GF-D8 (cell line): Measurements from ENCODE around the gene RASSF7.
"Not testable (repeated sequence)": the region's sequence is repeated elsewhere in the genome, so short reads cannot be mapped to it uniquely, and the experiment has no call there.

Experiments used
- DNase-seq: peaks from one replicate; lab custom pipeline; 2025; lab: John Stamatoyannopoulos, UW

RASSF7 gene, protein sequence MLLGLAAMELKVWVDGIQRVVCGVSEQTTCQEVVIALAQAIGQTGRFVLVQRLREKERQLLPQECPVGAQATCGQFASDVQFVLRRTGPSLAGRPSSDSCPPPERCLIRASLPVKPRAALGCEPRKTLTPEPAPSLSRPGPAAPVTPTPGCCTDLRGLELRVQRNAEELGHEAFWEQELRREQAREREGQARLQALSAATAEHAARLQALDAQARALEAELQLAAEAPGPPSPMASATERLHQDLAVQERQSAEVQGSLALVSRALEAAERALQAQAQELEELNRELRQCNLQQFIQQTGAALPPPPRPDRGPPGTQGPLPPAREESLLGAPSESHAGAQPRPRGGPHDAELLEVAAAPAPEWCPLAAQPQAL

DNA sequence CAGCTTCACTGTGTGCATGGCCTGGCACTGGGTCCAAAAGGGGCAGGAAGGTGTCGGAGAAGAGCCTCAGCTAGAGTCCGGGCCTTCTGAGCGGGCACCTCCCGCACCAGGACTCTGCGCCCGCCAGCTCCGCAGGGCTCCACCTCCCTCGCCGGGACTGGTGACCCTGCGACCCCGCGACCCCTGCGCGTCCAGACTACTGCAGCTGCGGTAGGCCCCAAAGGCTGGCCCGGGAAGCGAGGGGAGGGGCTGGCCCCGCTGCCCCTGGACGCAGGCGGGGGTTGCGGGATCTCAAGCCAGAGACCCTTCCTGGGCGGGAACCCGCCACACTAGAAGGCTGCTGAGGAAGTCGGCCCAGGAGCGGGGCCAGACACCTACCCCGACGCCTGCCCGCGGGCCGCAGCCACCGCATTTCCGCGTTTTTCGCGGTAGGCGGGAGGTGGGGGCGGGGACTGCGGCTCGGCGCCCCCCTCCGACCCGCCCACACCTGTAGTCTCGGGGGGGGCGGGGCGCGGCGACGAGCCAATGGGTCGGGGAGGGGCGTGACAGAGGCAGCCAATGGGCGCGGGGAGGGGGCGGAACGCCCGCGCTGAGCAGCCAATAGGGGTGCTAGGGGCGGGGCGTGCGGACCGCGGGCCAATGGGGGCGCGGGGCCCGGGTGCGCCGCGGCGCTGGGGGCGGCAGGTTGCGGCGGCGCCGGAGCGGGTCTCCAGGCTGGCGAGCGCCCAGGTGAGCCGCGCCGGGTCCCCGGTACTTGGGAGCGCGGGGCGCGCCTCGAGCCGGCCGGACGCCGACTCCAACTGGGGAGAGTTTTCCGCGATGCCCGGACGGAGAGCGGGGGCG is at the start of gene RASSF7, which contains the start of gene LMNTD2:
TSS of gene RASSF7 (plus strand) at position 666 of the 843 bp plus-strand sequence. CDS start 799 bp downstream, outside the sequence.
TSS of gene LMNTD2 (minus strand) at position 434 of the 843 bp plus-strand sequence. CDS start at position 412, 22 bp downstream.
- peak; percentile 37 for DNase-seq

DNA sequence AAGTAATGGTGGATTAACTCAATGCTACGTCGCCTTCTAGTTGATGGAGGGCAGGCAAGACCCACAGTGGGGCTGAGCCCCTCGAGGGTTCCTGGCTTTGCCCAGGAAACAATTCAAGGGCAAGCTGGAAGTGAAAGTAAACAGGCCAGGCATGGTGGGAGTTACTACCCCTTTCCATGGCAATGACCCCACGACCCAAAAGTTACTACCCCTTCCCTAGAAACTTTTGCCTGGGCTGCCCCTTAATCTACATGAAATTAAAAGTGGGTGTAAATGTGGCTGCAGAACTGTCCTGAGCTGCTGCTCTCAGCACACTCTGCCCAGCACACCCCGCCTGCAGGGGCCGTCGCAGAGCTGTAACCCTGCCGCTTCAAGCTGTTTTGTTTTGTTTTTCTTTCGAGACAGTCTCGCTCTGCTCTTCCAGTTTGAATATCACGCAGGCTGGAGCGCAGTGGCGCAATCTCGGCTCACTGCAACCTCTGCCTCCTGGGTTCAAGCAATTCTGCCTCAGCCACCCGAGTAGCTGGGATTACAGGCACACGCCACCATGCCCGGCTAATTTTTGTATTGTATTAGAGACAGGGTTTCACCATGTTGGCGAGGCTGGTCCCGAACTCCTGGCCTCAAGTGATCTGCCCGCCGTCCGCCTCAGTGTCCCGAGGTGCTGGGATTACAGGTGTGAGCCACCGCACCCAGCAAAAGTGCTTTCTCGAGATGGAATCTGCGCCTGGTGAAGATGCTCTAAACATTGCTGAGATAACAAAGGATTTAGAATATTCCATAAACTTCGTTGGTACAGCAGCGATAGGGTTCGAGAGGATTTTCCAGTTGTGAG is 47.8 kb upstream of the RASSF7 start:
- no peak for DNase-seq

DNA sequence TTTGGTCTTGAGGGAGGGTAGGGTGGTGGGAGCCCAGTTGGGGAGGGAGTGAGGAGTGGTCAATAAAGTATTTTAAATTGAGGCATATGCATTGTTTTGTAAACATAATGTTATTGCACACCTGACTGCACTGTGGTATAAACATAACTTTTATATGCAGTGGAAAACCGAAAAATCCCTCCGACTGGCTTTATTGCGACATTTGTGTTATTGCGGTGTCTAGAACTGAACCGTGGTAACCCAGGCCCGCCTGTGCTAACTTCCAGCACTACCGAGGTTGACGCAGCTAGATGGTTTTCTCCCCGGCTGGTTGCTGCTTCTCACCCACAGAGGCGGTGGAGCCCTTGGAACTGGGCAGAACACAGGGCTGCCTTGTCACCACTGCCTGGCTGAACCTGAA is 46.2 kb upstream of the RASSF7 start:
- DNase-seq: no peak

DNA sequence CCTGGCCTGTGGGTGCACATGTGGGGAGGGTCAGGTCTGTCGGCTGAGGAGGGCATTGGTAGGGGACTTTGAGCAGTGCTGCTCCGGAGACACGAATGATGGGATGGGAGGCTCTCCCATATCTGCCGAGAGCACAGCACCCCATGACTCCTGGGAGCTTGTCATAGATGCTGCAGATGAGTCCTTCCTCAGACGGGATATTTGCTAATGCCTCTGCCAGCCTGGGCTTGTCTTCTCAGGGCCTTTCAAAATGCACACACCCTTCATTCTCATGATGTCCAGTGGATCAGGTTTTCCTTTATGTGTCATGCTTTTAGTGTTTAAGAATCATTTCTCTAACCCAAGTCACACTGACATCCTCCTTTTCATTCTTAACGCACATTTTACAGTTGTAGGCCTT is 45.6 kb upstream of the RASSF7 start:
- DNase-seq: no peak

DNA sequence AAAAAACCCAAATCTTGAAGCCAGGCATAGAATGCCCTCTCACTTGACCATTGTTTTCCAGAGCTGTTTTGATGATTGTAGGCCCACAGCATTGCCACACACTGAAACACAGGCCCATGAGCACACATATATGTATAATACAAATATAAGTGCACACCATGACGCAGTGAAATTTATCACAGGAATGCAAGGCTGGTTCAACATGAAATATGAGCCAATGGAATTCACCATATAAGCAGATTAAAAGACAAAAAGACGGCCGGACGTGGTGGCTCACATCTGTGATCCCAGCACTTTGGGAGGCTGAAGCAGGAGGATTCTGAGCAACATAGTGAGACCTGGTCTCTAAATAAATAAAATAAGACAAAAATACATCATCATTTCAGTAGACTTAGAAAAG is 44.4 kb upstream of the RASSF7 start:
- DNase-seq: no peak

DNA sequence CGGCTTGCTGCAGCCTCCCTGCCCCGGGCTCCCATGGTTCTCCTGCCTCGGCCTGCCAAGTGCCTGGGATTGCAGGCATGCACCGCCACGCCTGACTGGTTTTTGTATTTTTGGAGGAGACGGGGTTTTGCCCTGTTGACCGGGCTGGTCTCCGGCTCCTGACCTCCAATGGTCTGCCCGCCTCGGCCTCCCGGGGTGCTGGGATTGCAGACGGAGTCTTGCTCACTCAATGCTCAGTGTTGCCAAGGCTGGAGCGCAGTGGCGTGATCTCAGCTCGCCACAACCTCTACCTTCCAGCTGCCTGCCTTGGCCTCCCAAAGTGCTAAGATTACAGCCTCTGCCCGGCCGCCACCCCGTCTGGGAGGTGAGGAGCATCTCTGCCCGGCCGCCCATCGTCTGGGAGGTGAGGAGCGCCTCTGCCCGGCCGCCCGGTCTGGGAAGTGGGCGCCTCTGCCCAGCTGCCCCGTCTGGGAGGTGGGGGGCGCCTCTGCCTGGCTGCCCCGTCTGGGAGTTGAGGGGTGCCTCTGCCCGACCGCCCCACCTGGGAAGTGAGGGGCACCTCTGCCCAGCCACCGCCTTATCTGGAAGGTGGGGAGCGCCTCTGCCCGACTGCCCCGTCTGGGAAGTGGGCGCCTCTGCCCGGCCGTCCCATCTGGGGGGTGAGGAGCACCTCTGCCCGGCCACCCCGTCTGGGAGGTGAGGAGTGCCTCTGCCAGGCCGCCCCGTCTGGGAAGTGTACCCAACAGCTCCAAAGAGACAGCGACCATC is 43.7 kb upstream of the RASSF7 start:
- not testable (repeated sequence) for DNase-seq

DNA sequence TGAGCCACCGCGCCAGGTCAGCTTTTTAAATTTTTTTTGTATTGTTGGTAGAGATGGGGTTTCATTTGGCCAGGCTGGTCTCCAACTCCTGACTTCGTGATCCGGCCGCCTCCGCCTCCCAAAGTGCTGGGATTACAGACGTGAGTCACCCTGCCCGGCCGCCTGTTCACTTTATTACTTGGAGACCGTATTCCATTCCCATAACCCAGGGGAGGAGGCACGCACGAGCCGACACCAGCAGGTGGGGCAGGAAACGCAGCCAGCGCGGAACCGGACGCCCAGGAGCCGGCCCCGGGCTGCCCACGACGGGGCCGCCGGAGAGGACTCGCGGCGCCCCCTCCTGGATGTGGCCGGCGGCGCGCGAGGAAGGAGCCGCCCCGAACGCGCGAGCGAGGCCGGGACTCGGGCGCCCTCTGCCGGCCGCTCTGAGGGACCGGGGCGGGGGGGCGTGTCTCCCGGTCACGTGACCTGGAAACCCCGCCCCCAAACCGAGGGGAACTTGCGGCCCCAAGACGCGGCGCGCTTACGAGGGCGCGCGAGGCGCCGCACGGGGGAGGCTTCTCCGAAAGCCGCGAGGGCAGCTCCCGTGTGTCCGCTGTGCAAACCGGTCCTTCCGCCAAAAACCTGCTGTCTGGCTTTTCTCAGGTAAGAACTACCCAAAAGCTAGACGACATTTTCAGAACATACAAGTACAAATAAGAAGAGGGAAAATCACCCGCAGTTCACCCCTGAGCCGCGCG is 42.1 kb upstream of the RASSF7 start:
- no peak for DNase-seq

DNA sequence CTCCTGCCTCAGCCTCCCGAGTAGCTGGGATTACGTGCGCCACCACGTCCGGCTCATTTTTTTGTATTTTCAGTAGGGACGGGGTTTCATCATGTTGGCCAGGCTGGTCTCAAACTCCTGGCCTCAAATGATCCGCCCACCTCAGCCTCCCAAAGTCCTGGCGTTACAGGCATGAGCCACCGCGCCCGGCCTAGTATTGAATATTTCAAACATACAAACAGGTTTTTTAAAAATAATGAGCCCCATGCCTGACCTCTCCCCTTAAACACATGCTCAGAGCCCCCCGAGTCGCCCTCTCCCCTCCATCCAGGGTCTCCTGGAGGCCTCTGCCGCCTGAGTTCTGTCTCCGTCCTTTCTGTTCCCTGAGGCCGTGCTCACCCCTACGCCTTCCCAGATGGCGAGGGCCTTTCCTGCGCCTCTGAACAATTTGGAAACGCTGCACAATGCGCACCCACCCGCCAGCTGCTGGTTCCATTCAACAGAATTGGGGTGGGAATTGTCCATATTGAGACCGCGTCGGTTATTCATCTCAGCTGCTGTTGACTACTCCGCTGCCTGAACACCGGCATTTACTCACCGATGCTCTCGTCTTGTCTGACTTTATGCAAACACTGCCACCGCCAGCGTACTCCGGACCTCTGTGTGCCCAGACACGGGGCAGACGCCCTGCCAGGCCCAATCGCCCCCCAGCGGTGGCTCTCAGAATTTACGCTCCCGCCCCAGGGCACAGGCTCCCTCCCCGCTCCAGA is 40.2 kb upstream of the RASSF7 start:
- DNase-seq: no peak

DNA sequence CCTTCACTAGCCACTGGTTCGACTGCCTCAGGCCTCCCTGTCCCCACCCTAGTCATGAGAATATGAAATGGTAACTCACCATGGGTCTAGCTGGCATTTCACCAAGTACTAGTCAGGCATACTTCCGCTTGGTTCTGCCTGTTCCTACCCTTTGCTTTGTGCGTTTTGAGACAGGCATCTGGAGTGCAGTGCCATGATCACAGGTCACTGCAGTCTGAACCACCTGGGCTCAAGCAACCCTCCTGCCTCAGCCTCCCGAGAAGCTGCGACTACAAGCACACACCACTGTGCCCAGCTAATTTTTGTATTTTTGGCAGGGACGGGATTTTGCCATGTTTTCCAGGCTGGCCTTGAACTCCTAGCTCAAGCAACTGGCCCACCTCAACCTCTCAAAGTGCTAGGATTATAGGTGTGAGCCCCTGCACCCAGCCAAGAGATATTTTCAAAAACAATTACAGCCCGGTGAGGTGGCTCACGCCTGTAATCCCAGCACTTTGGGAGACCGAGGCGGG is 39.5 kb upstream of the RASSF7 start:
- no peak for DNase-seq

DNA sequence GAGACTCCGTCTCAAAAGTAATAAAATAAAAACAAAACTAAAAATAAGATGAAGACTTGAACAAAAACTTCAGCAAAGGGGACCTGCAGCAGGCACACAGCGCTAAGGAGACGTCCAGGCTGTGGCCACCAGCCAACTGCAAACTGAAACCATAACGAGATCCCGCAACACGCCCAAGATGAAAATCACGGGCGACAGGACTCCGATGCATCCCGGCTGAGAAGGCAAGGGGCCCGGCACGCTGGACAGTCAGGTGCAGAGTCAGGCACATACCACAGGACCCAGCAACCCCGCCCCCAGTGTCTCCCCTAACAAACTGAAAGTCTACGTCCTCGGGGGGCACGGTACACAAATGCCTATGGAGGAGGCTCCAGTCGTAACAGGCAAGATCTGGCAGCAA is 34.6 kb upstream of the RASSF7 start:
- DNase-seq: no peak

DNA sequence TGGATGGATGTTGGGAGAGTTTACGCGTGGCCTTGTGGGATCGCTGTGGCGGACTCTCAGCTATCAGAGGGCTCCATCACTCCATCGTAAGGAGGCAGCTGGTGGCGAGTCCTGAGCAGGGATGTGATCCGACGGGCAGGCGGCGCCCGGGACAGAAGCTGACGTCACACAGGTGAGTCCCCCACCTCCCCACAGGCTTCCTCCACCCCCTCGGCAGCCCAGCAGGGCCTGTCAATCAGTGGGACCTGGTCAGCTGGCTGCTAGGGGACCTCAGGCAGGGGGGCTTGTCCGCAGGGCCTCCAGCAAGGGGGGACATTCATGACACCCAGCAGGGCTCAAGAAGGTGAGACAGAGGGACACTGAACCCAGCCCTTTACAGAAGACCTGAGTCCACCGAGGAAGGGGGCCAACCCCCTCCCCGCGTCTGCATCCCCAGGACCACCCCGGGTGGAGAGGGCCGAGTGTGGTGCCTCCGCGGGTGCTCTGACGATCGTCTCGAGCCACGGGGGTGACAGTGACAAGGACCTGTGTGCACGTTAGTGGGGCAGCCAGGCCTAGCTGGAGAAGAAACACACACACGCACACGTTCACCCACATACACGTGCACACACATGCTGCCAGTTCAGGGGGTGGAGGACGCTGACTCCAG is 32.5 kb upstream of the RASSF7 start:
- no peak for DNase-seq

DNA sequence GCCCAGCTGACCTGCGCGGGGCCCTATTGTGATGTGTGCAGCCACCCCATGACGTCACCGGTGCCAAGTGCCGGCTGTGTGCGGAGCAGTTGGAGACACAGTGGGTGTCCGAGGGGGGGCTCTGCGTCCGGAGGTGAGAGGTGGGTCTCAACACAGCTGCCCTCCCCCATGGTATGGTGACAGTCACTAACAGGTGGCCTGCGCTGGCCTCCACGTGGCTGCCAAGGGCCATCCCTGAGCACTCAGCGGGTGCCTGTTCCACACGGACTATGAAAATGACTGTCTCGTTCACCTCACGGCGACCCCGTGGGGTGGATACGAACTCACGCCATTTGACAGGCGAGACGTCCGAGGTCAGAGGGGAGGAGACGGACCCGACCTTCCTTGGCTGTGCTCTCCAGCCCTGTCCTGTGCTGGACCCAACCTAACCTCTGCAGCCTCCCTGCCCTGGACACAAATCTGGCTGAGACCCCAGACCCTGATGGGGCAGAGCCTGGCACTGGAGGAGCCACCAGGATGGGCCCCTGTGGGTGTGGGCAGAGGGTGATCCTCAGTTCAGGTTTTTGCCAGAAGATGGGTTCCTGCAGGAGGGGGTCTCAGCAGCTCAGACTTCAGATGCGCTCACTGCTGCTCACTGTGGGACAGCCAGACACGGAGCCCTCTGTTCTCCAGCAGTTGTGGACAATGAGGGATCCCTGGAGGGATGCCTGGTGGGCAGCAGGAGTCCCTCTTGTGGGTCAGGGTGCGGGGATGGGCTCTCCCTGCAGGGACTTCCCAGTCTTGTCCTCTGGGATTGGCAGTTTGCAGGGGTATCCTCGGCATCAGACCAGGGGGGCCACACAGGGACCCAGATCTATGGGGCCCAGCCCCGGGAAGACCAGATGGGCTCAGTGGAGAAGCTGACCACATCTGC is 31.7 kb upstream of the RASSF7 start:
- DNase-seq: no peak

DNA sequence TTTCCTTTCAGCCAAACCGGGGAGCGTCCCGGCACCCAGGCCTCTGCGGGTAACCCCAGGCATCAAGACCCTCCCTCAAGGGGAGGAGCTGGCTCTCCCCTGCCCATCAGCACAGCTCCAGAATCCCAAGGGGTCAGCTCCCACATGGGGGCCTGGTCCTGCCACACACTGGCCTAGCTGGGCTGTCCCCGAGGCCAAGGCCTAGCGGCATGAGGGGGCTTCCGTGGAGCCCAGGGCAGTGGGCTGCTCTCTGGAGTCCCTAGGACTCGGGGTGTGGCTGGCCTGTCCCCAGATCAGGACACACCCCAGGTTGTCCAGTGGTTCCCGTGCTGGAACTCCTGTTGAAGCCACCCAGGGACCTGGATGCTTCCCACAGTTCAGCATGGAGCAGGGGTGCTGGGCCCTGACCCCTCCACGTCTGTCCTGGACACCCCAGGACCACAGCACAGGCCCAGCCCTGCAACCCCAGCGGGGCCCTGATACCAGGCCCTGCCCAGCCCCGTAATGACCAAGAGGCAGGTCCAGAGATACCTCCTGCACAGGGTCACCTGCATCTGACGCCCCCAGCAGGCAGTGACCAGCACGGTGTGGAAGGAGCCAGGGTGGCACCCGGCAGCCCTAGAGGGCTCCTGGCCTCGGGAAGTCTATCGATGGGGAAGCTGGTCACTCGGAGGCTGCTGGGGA is 30.9 kb upstream of the RASSF7 start:
- DNase-seq: no peak

DNA sequence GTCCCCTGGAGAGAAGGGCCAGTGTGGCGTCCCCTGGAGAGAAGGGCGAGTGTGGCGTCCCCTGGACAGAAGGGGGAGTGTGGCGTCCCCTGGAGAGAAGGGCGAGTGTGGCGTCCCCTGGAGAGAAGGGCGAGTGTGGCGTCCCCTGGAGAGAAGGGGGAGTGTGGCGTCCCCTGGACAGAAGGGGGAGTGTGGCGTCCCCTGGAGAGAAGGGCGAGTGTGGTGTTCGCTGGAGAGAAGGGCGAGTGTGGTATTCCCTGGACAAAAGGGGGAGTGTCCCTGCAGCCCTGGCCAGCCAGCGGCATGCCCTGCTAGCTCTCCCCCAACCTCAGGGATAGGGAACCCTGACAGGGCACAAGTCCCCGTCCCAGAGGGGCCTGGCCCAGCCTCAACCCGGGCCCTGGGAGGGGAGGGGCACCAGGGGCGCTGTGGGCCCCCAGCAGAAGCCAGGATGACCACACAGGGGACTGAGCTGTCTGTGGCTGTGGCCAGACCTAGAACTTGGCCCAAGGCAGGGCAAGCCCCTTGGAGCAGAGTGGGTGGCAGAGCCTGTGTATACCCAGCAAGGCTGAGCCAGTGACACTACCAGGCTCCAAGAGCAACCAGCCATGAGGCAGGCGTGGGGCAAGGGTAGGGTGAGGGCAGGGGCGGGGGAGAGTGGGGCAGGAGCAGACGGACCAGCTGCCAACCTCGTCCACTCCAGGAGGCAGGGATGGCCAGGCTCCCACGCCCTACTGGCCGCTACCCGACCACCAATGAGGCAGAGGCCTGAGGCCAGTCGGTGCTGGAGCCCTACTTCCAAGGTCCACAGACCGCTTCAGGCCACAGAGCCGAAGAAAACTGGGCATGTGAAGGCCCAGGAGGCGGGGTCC is 29.6 kb upstream of the RASSF7 start:
- DNase-seq: no peak

DNA sequence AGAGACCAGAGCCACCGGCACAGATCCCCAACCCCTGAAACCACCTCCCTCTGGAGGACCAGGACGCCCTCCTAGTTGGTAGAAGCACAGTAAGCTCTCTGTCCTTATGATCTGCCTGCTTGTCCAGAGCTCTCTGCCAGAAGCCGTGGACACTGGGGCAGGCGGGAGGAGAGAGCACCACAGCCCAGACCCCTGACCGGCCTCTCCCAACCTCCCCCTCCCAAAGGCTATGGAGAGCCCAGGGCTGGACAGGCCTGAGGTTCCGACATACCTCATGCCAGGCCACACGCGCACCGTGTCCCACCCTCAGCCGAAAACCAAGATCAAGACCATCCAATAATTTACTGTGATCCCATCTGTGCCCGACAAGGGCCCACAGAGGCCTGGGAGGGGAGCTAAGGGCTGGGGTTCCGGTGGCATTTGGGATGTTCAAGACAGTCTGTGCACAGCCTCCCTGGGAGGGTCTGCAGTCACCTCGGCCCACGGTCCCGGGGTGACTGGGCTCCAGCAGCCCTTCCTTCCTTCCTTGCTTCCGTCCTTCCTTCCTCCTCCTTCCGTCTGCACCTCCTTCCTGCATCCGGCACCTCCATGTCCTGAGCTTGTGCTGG is 28.7 kb upstream of the RASSF7 start:
- no peak for DNase-seq

DNA sequence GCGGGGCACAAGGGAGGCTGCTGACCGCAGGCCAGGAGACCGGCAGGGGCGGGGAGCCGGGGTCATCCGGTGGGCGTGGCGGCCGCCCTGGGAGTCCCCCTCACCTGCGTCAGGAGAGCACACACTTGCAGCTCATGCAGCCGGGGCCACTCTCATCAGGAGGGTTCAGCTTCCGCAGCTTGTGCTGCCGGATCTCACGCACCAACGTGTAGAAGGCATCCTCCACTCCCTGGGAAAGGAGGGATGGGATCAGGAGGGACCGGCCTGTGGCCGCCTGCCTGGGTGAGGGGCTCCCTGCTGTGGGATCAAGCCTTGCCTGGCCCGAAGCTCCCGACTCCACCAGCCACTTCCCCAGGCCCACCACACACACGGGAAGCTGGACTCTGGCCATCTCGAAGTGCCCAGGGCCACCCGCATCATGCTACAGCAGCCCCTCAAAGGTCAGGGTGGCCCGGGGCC is 28.2 kb upstream of the RASSF7 start:
- no peak for DNase-seq
